HL-60 (cell line): Measurements from ENCODE around the gene AFF1.

Experiments used
- POLR2AphosphoS5 ChIP-seq: IDR thresholded peaks from 2 replicates; pipeline ENCODE4 v1.6.1; 2012; ENCODE audit warnings: low read depth
- TF ChIP-seq, protein P1 (sequence below): IDR thresholded peaks from one replicate; pipeline ENCODE4 v1.5.1; 2011; ENCODE audit warnings: low read length, control low read depth, inconsistent platforms; ENCODE audit not compliant: insufficient read depth

GRCh38 chr4:86970447-86971354 is 35.9 kb downstream of the AFF1 start:
- TF ChIP-seq, protein P1, sequence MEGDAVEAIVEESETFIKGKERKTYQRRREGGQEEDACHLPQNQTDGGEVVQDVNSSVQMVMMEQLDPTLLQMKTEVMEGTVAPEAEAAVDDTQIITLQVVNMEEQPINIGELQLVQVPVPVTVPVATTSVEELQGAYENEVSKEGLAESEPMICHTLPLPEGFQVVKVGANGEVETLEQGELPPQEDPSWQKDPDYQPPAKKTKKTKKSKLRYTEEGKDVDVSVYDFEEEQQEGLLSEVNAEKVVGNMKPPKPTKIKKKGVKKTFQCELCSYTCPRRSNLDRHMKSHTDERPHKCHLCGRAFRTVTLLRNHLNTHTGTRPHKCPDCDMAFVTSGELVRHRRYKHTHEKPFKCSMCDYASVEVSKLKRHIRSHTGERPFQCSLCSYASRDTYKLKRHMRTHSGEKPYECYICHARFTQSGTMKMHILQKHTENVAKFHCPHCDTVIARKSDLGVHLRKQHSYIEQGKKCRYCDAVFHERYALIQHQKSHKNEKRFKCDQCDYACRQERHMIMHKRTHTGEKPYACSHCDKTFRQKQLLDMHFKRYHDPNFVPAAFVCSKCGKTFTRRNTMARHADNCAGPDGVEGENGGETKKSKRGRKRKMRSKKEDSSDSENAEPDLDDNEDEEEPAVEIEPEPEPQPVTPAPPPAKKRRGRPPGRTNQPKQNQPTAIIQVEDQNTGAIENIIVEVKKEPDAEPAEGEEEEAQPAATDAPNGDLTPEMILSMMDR = no peak
- no peak for TF ChIP-seq POLR2AphosphoS5
